ENCODE measurements around the gene SLU7.

The SLU7 gene

GRCh38 chr5:160418561-160419457, at the start of gene SLU7:
Gene SLU7, minus strand, starts transcription at chr5:160419081. Its CDS starts 3,787 bp downstream, at chr5:160415294.
- Mint-ChIP-seq H3K9me3 (no peaks in the 10 kb centered on the region), H3K4me3 (peak within 1 kb of the TSS; percentile 95), H3K27ac (peak within 1 kb of the TSS; percentile 99), H3K4me1 (peaks cover 68% of the 10 kb centered on the region), H3K36me3 (peaks cover 73% of the 10 kb centered on the region)
- ATAC-seq (peak; percentile 85), DNase-seq (ENCODE audit: low spot score in 2 of 2) (peak; percentile 83 to 97)

- peaks cover 58% of the 10 kb centered on the region for H3K36me3 Mint-ChIP-seq
- H3K27ac Mint-ChIP-seq = peak overlapping the region; percentile 93
- peaks cover 71% of the 10 kb centered on the region for H3K4me1 Mint-ChIP-seq
- ATAC-seq = no peak
- no peaks in the 10 kb centered on the region for H3K9me3 Mint-ChIP-seq
- no peak for DNase-seq (ENCODE audit: low spot score in 2 of 2)
- peak overlapping the region; percentile 91 for H3K4me3 Mint-ChIP-seq
These were observed 49.6 kb upstream of the SLU7 start for GRCh38 chr5:160468363-160468975.

GRCh38 chr5:160467555-160468362, 48.9 kb upstream of the SLU7 start:
- peak; percentile 95 for ATAC-seq
- H3K4me3 Mint-ChIP-seq = peak overlapping the region; percentile 91
- H3K4me1 Mint-ChIP-seq = peaks cover 65% of the 10 kb centered on the region
- H3K27ac Mint-ChIP-seq = peak overlapping the region; percentile 93
- peak; percentile 74 to 92 for DNase-seq (ENCODE audit: low spot score in 2 of 2)
- H3K9me3 Mint-ChIP-seq = no peaks in the 10 kb centered on the region
- peaks cover 50% of the 10 kb centered on the region for H3K36me3 Mint-ChIP-seq

GRCh38 chr5:160466889-160467554, 48.1 kb upstream of the SLU7 start:
- peak overlapping the region; percentile 91 for H3K4me3 Mint-ChIP-seq
- ATAC-seq (peak; percentile 25), DNase-seq (ENCODE audit: low spot score in 2 of 2) (no peak)
- H3K4me1 Mint-ChIP-seq = peaks cover 63% of the 10 kb centered on the region
- H3K9me3 Mint-ChIP-seq = no peaks in the 10 kb centered on the region
- H3K27ac Mint-ChIP-seq = peak overlapping the region; percentile 93
- peaks cover 43% of the 10 kb centered on the region for H3K36me3 Mint-ChIP-seq

- peaks cover 56% of the 10 kb centered on the region for H3K4me1 Mint-ChIP-seq
- H3K36me3 Mint-ChIP-seq = peaks cover 34% of the 10 kb centered on the region
- H3K27ac Mint-ChIP-seq = peak overlapping the region; percentile 93
- no peaks in the 10 kb centered on the region for H3K9me3 Mint-ChIP-seq
- DNase-seq (ENCODE audit: low spot score in 2 of 2) (no peak), ATAC-seq (no peak)
- H3K4me3 Mint-ChIP-seq = no peak overlapping the region
These were observed 47.2 kb upstream of the SLU7 start for GRCh38 chr5:160466116-160466515.

GRCh38 chr5:160464466-160464797, 45.6 kb upstream of the SLU7 start:
- H3K9me3 Mint-ChIP-seq = no peaks in the 10 kb centered on the region
- H3K4me1 Mint-ChIP-seq = peaks cover 47% of the 10 kb centered on the region
- DNase-seq (ENCODE audit: low spot score in 2 of 2) (no peak), ATAC-seq (no peak)
- H3K27ac Mint-ChIP-seq = peak overlapping the region; percentile 73
- H3K36me3 Mint-ChIP-seq = peaks cover 17% of the 10 kb centered on the region
- no peak overlapping the region for H3K4me3 Mint-ChIP-seq

GRCh38 chr5:160463740-160464465, 45.0 kb upstream of the SLU7 start:
- ATAC-seq (no peak), DNase-seq (ENCODE audit: low spot score in 2 of 2) (no peak)
- H3K27ac Mint-ChIP-seq = peak overlapping the region; percentile 73
- H3K36me3 Mint-ChIP-seq = peaks cover 12% of the 10 kb centered on the region
- peaks cover 53% of the 10 kb centered on the region for H3K4me1 Mint-ChIP-seq
- no peak overlapping the region for H3K4me3 Mint-ChIP-seq
- no peaks in the 10 kb centered on the region for H3K9me3 Mint-ChIP-seq

GRCh38 chr5:160463227-160463626, 44.3 kb upstream of the SLU7 start:
- Mint-ChIP-seq H3K4me3 (no peak overlapping the region), H3K9me3 (no peaks in the 10 kb centered on the region), H3K36me3 (peaks cover 9% of the 10 kb centered on the region), H3K4me1 (peaks cover 55% of the 10 kb centered on the region), H3K27ac (no peak overlapping the region)
- no peak for ATAC-seq
- no peak for DNase-seq (ENCODE audit: low spot score in 2 of 2)

GRCh38 chr5:160462167-160462566, 43.3 kb upstream of the SLU7 start:
- Mint-ChIP-seq H3K27ac (no peak overlapping the region), H3K4me1 (peaks cover 44% of the 10 kb centered on the region), H3K4me3 (no peak overlapping the region), H3K9me3 (no peaks in the 10 kb centered on the region), H3K36me3 (no peaks in the 10 kb centered on the region)
- DNase-seq (ENCODE audit: low spot score in 2 of 2) (no peak), ATAC-seq (no peak)

GRCh38 chr5:160461378-160461777, 42.5 kb upstream of the SLU7 start:
- Mint-ChIP-seq H3K9me3 (no peaks in the 10 kb centered on the region), H3K36me3 (no peaks in the 10 kb centered on the region), H3K4me1 (peaks cover 36% of the 10 kb centered on the region), H3K27ac (no peak overlapping the region), H3K4me3 (no peak overlapping the region)
- no peak for DNase-seq (ENCODE audit: low spot score in 2 of 2)
- no peak for ATAC-seq

GRCh38 chr5:160460377-160461049, 41.6 kb upstream of the SLU7 start:
- no peaks in the 10 kb centered on the region for H3K9me3 Mint-ChIP-seq
- no peak for DNase-seq (ENCODE audit: low spot score in 2 of 2)
- H3K36me3 Mint-ChIP-seq = no peaks in the 10 kb centered on the region
- no peak overlapping the region for H3K4me3 Mint-ChIP-seq
- ATAC-seq = no peak
- no peak overlapping the region for H3K27ac Mint-ChIP-seq
- peaks cover 33% of the 10 kb centered on the region for H3K4me1 Mint-ChIP-seq

GRCh38 chr5:160458806-160459800, 40.2 kb upstream of the SLU7 start:
- no peak for DNase-seq (ENCODE audit: low spot score in 2 of 2)
- Mint-ChIP-seq H3K36me3 (no peaks in the 10 kb centered on the region), H3K27ac (no peak overlapping the region), H3K4me1 (peaks cover 20% of the 10 kb centered on the region), H3K4me3 (peak overlapping the region; percentile 10), H3K9me3 (no peaks in the 10 kb centered on the region)
- peak; percentile 95 for ATAC-seq

GRCh38 chr5:160457252-160457651, 38.4 kb upstream of the SLU7 start:
- ATAC-seq = no peak

More at GRCh38 chr5:160457252-160457651, 38.4 kb upstream of the SLU7 start:
- no peak for DNase-seq (ENCODE audit: low spot score in 2 of 2)
- Mint-ChIP-seq H3K36me3 (no peaks in the 10 kb centered on the region), H3K4me3 (no peak overlapping the region), H3K9me3 (no peaks in the 10 kb centered on the region), H3K4me1 (peaks cover 9% of the 10 kb centered on the region), H3K27ac (no peak overlapping the region)
